ENCODE results near the gene ACAT2.

DNA sequence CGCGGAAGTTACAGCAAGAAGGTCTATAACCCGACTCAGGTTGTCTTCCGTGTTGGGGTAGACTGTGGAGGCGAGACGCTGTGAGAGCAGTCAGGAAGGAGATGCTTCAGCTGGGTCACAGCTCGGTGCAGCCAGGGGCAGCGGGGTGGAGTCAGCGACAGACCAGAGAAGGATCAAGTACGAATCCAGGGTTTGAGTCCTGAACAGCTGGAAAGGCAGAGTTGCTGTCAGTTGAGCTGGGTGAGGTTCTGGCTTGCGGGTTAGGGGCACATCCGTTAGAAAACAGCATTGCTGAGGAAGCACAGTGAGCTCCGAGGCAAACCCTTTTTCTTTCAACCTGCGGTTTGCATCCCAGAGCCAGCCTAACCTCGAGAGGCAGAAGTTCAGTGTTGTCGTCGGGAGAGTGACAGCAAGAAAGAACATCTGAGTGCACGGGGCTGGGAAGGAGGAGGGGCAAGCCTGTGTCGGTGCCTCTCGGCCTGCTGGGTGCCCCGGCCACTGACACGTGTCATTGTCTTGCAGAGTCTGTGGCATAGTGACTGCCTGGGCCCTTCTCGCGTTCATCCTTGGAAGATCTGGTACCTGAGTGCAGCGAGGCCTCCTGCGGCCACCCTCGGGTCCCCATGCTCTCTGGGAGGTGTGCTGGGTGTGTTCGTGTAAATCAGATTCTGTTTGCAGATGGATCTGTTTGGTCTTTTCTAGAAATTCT, 58.2 kb downstream of the ACAT2 start:
- TF ChIP-seq EP300 (IDR thresholded peaks at IDR 0.05; ENCODE audit: borderline replicate concordance) (no peak), CREB1 (IDR thresholded peaks at IDR 0.05; ENCODE audit: low read depth) (no peak), NFIC (IDR thresholded peaks at IDR 0.05) (no peak), ZBTB7A (IDR thresholded peaks at IDR 0.05; ENCODE audit: low read depth) (no peak), TAF1 (IDR thresholded peaks at IDR 0.05; ENCODE audit: low read depth) (no peak), EGR1 (IDR thresholded peaks at IDR 0.05) (no peak), CEBPB (IDR thresholded peaks at IDR 0.05) (no peak), RAD21 (IDR thresholded peaks at IDR 0.05; ENCODE audit: low read depth) (no peak), FOXM1 (IDR thresholded peaks at IDR 0.05; ENCODE audit: borderline replicate concordance, low read depth) (no peak)
- TF ChIP-seq, protein P1, sequence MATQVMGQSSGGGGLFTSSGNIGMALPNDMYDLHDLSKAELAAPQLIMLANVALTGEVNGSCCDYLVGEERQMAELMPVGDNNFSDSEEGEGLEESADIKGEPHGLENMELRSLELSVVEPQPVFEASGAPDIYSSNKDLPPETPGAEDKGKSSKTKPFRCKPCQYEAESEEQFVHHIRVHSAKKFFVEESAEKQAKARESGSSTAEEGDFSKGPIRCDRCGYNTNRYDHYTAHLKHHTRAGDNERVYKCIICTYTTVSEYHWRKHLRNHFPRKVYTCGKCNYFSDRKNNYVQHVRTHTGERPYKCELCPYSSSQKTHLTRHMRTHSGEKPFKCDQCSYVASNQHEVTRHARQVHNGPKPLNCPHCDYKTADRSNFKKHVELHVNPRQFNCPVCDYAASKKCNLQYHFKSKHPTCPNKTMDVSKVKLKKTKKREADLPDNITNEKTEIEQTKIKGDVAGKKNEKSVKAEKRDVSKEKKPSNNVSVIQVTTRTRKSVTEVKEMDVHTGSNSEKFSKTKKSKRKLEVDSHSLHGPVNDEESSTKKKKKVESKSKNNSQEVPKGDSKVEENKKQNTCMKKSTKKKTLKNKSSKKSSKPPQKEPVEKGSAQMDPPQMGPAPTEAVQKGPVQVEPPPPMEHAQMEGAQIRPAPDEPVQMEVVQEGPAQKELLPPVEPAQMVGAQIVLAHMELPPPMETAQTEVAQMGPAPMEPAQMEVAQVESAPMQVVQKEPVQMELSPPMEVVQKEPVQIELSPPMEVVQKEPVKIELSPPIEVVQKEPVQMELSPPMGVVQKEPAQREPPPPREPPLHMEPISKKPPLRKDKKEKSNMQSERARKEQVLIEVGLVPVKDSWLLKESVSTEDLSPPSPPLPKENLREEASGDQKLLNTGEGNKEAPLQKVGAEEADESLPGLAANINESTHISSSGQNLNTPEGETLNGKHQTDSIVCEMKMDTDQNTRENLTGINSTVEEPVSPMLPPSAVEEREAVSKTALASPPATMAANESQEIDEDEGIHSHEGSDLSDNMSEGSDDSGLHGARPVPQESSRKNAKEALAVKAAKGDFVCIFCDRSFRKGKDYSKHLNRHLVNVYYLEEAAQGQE (IDR thresholded peaks at IDR 0.05; ENCODE audit: low read depth), result no peak
- TF ChIP-seq, protein P2, sequence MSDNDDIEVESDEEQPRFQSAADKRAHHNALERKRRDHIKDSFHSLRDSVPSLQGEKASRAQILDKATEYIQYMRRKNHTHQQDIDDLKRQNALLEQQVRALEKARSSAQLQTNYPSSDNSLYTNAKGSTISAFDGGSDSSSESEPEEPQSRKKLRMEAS (IDR thresholded peaks at IDR 0.05), result no peak
- TF ChIP-seq, protein P3, sequence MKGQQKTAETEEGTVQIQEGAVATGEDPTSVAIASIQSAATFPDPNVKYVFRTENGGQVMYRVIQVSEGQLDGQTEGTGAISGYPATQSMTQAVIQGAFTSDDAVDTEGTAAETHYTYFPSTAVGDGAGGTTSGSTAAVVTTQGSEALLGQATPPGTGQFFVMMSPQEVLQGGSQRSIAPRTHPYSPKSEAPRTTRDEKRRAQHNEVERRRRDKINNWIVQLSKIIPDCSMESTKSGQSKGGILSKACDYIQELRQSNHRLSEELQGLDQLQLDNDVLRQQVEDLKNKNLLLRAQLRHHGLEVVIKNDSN (IDR thresholded peaks at IDR 0.05), result no peak

Data from Ishikawa (cell line).